Endodermal cell (in vitro differentiated cells): ENCODE data around the gene AQP7. TPM values are rescaled to one million over a fixed set of nuclear protein-coding genes. Genes with fewer than 3 reads are reported as not detected.

ENCODE experiments used
- DNase-seq: peaks from one replicate; pipeline ENCODE4 v3.0.0-alpha.2; 2017
- H3K27ac ChIP-seq: 2 replicates; pipeline ENCODE4 v1.5.1; 2013; ENCODE audit warnings: mild to moderate bottlenecking, low read depth, low read length, moderate library complexity
- H3K27me3 ChIP-seq: 2 replicates; pipeline ENCODE4 v1.6.1; 2013; ENCODE audit warnings: mild to moderate bottlenecking, low read length, moderate library complexity; ENCODE audit not compliant: insufficient read depth, control insufficient read depth, poor library complexity, severe bottlenecking
- H3K36me3 ChIP-seq: 2 replicates; pipeline ENCODE4 v1.7.0; 2013; ENCODE audit warnings: mild to moderate bottlenecking, low read length, moderate library complexity; ENCODE audit not compliant: control insufficient read depth, insufficient read depth
- H3K4me1 ChIP-seq: one replicate; pipeline ENCODE4 v1.7.0; 2013; ENCODE audit warnings: low read length; ENCODE audit not compliant: control insufficient read depth, insufficient read depth
- H3K4me3 ChIP-seq: 2 replicates; pipeline ENCODE4 v1.5.1; 2013; ENCODE audit warnings: mild to moderate bottlenecking, low read length, moderate library complexity
- H3K9ac ChIP-seq: 2 replicates; pipeline ENCODE4 v1.6.1; 2013; ENCODE audit warnings: mild to moderate bottlenecking, low read length, moderate library complexity; ENCODE audit not compliant: poor library complexity, severe bottlenecking; ENCODE audit errors: extremely low read depth
- H3K9me3 ChIP-seq: 2 replicates; pipeline ENCODE4 v1.6.1; 2013; ENCODE audit warnings: mild to moderate bottlenecking, low read length, moderate library complexity; ENCODE audit not compliant: control insufficient read depth
- H3K27ac Mint-ChIP-seq: 2 replicates; pipeline ENCODE4 v1.8.0; 2020; ENCODE audit warnings: mixed read lengths
- H3K27me3 Mint-ChIP-seq: 2 replicates; pipeline ENCODE4 v1.8.0; 2021; ENCODE audit warnings: mild to moderate bottlenecking, mixed read lengths; ENCODE audit not compliant: insufficient read depth
- H3K36me3 Mint-ChIP-seq: 2 replicates; pipeline ENCODE4 v1.8.0; 2020; ENCODE audit warnings: low read depth, mixed read lengths
- H3K4me1 Mint-ChIP-seq: 2 replicates; pipeline ENCODE4 v1.8.0; 2020; ENCODE audit warnings: mixed read lengths
- H3K4me3 Mint-ChIP-seq: 2 replicates; pipeline ENCODE4 v1.8.0; 2020; ENCODE audit warnings: mild to moderate bottlenecking, moderate library complexity, mixed read lengths
- H3K9me3 Mint-ChIP-seq: 2 replicates; pipeline ENCODE4 v1.8.0; 2020; ENCODE audit warnings: mild to moderate bottlenecking, mixed read lengths
- CTCF ChIP-seq: fragments of 200-600 bp; sonication (generic); conservative IDR thresholded peaks from 2 replicates; pipeline ENCODE4 v1.5.0; 2021; ENCODE audit warnings: antibody characterized with exemption, mild to moderate bottlenecking
- WGBS, 2 experiments: methylation state at CpG; one replicate each; pipeline versions ENCODE4 v1.1.5 to v1.1.7; 2013; ENCODE audit warnings: missing lambda C conversion rate in 2 of 2, mixed read lengths in 1 of 2; ENCODE audit not compliant: insufficient coverage in 1 of 2, insufficient read length in 1 of 2; 5-methylcytosine and 5-hydroxymethylcytosine counted together
- total RNA-seq, 2 donors: library from RNA; stranded (reverse); fragmentation: NEBNext Ultra II Directional in 1 of 2; extraction: Animal tissue kit (Norgen Biotek cat#: 25700) in 1 of 2; gene quantifications; 2 replicates in 1 of 2; 3 replicates in 1 of 2; pipeline ENCODE4 v1.2.1, GENCODE V29; 2021

AQP7 gene
- total RNA-seq, 2 donors from 2014 or later, result 0.38 TPM; not detected in 1

- Mint-ChIP-seq H3K27me3 (peaks cover 28% of the 10 kb centered on the region), H3K27ac (no peak overlapping the region), H3K36me3 (no peaks in the 10 kb centered on the region), H3K9me3 (no peaks in the 10 kb centered on the region), H3K4me1 (peaks cover 34% of the 10 kb centered on the region), H3K4me3 (peak overlapping the region; percentile 57)
- WGBS, 2 experiments, result 64 to 92% methylated on average over 5 to 11 of the region's 11 CpGs
- no peak for TF ChIP-seq CTCF
- Histone ChIP-seq H3K27ac (no peak overlapping the region), H3K9me3 (no peaks in the 10 kb centered on the region), H3K36me3 (no peaks in the 10 kb centered on the region), H3K4me3 (no peak overlapping the region), H3K9ac (no peak overlapping the region), H3K4me1 (peaks cover 23% of the 10 kb centered on the region), H3K27me3 (peaks cover 10% of the 10 kb centered on the region)
- peak; percentile 69 for DNase-seq
These were observed 43.2 kb upstream of the AQP7 start for GRCh38 chr9:33445389-33446239.

GRCh38 chr9:33443464-33444154 lies 41.2 kb upstream of the AQP7 start:
- 89 to 91% methylated on average over 5 to 10 of the region's 10 CpGs for WGBS, 2 experiments
- H3K9me3 Mint-ChIP-seq, result no peaks in the 10 kb centered on the region
- H3K4me1 ChIP-seq, result peaks cover 23% of the 10 kb centered on the region

GRCh38 chr9:33443047-33443446 lies 40.7 kb upstream of the AQP7 start:
- Mint-ChIP-seq H3K27ac (peak overlapping the region; percentile 36), H3K36me3 (no peaks in the 10 kb centered on the region), H3K4me3 (no peak overlapping the region), H3K4me1 (peaks cover 34% of the 10 kb centered on the region), H3K27me3 (peaks cover 22% of the 10 kb centered on the region), H3K9me3 (no peaks in the 10 kb centered on the region)
- H3K9ac ChIP-seq, result no peak overlapping the region
- H3K4me1 ChIP-seq, result peaks cover 23% of the 10 kb centered on the region
- no peak overlapping the region for H3K27ac ChIP-seq
- TF ChIP-seq CTCF, result no peak
- H3K27me3 ChIP-seq, result peaks cover 3% of the 10 kb centered on the region
- no peak overlapping the region for H3K4me3 ChIP-seq
- no peaks in the 10 kb centered on the region for H3K36me3 ChIP-seq
- no peak for DNase-seq
- WGBS, 2 experiments, result 70 to 90% methylated on average over 2 to 8 of the region's 9 CpGs
- no peaks in the 10 kb centered on the region for H3K9me3 ChIP-seq

More at GRCh38 chr9:33443464-33444154, 41.2 kb upstream of the AQP7 start:
- Mint-ChIP-seq H3K27ac (peak overlapping the region; percentile 36), H3K4me3 (no peak overlapping the region), H3K36me3 (no peaks in the 10 kb centered on the region), H3K27me3 (peaks cover 28% of the 10 kb centered on the region), H3K4me1 (peaks cover 34% of the 10 kb centered on the region)
- DNase-seq, result peak; percentile 76
- Histone ChIP-seq H3K36me3 (no peaks in the 10 kb centered on the region), H3K4me3 (no peak overlapping the region), H3K27ac (no peak overlapping the region), H3K27me3 (peaks cover 9% of the 10 kb centered on the region), H3K9ac (no peak overlapping the region), H3K9me3 (no peaks in the 10 kb centered on the region)
- peak; percentile 23 for TF ChIP-seq CTCF
